Measurements from ENCODE around the gene HMX3. TPM values are rescaled to one million over a fixed set of nuclear protein-coding genes. Genes with fewer than 3 reads are reported as not detected.

HMX3 gene
- total and polyA plus RNA-seq, 9 donors: not detected

DNA sequence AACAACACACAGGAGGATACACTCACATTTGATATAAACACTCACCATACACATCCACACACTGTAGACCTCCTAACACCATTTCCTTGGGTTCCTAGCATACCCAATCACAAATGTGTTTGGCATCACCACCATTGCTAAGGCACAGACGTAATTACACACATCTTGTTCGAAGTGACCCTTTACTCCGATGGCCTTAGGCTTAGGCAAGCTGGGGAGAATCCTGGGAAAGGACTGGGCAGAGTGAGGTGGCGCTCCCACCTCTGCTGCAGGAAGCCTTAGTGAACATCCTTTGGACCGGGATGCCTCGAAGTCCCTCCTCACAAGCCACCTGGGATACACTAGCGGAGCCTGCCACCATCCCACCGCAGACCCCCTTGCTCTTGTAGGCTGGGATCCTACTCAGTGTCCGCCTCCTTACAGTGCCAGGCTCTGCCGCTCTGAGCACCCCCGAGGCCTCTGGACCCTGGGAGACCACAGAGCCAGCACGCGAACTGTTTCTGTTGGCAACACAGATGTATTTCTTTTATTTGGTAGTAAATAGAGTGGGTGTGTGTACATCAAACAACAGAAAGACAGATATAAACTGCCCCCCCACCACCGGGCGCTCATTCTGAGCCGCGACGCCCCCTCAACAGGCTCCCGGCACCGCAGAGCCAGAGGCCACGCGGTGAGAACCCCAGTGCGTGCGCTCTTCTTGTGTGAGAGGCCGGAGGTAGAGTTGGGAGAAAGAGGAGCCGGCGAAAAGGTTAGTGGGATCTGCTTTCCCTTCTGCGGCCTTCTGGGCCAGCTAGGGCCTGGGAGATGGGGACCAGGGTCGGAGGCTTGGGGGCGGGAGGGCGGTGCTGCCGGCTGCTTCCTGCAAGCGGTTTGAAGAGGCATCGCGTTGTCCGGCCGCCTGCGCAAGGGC, 6.3 kb downstream of the HMX3 start:
- 5% methylated on average over 17 of the region's 38 CpGs for WGBS (ENCODE audit: insufficient coverage)

DNA sequence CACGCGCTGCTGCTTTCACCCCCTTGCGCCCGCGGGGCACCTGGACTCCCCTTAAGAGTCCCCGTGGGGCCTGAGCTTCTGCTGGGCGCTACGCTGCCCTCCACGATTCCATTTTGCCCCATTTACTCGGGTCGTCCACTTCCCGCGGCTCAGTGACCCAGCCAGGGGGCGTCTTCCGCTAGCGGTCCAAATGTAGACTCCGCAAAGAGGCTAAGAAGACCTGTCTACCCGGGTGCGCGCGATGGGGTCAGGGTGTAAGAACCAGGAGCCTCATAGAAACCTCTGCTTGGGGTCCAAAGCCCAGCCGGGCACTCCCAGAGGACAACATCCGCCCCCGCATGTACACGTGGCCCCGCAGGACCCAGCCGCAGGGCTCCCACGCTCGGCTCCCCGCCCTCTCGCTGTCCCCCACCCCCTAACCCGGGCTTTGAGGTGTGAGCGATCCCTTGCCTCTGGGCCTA, 7.0 kb downstream of the HMX3 start:
- Histone ChIP-seq H3K27ac (ENCODE audit: low read length) (no peak overlapping the region), H3K4me1 (ENCODE audit: control insufficient read depth, insufficient read depth, low read length) (peaks cover 15% of the 10 kb centered on the region), H3K27me3 (ENCODE audit: control insufficient read depth, insufficient read depth, low read length) (peaks cover 98% of the 10 kb centered on the region), H3K4me3 (ENCODE audit: low read length) (no peak overlapping the region), H3K9me3 (replicated peaks; ENCODE audit: control insufficient read depth, low read depth, low read length) (no peaks in the 10 kb centered on the region), H3K36me3 (ENCODE audit: control insufficient read depth, insufficient read depth, low read length) (no peaks in the 10 kb centered on the region)
- DNase-seq: no peak
- WGBS (ENCODE audit: insufficient coverage): under 1% methylated on average over 23 of the region's 33 CpGs

More for the DNA sequence above, 6.3 kb downstream of the HMX3 start:
- H3K27me3 ChIP-seq (ENCODE audit: control insufficient read depth, insufficient read depth, low read length): peaks cover 98% of the 10 kb centered on the region
- no peaks in the 10 kb centered on the region for H3K9me3 ChIP-seq (replicated peaks; ENCODE audit: control insufficient read depth, low read depth, low read length)
- no peak overlapping the region for H3K27ac ChIP-seq (ENCODE audit: low read length)
- DNase-seq: no peak
- H3K4me3 ChIP-seq (ENCODE audit: low read length): no peak overlapping the region
- H3K36me3 ChIP-seq (ENCODE audit: control insufficient read depth, insufficient read depth, low read length): no peaks in the 10 kb centered on the region
- peaks cover 16% of the 10 kb centered on the region for H3K4me1 ChIP-seq (ENCODE audit: control insufficient read depth, insufficient read depth, low read length)

DNA sequence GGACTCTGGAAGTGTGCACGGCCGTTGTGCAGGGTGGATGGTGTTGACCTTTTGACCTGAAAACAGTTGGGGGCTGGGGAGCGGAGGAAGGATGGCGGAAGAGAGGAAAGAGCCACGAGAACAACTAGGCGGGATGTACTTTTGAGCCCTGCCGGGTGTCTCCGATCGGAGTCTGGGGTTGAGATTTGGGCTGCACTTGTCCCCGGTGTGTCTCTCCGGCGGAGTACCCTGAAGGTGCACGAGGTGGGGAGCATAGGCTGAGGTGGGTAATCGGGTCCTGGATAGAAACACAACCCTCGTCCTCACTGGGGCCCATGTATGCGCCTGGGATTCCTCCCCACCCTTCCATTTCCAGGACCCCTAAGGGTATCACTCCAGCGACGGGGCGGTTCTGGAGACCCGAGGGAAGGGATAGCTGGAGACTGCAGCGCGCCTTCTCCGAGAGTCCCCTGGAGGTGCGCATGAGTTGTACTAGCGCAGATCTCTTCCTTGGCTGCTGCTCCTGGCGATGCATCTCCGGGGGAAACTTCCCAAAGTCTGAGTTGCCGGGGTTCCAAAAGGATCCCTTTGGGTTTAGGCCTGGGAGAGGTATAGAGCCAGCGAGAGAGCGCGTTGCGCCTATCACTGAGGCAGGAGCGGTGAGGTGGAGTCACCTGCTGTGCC, 7.5 kb downstream of the HMX3 start:
- peaks cover 18% of the 10 kb centered on the region for H3K4me1 ChIP-seq (ENCODE audit: control insufficient read depth, insufficient read depth, low read length)
- 1% methylated on average over 24 of the region's 33 CpGs for WGBS (ENCODE audit: insufficient coverage)
- no peak for DNase-seq

DNA sequence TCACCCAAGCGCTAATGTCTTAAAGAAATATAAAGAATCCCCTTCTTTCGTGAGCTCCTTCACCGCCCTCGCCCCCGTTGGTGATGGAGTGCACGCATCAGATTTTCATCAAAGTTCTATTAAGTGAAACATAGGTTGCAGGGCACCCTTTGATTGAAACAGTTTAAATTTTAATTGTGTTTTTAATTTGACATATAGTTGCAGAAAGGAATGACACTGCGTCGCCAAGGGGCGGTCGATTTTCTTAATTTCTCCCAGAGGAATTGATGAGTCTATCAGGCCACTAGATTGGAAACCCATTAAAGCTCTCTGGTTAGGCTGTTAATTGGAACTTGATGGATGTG, 8.0 kb downstream of the HMX3 start:
- peaks cover 20% of the 10 kb centered on the region for H3K4me1 ChIP-seq (ENCODE audit: control insufficient read depth, insufficient read depth, low read length)
- WGBS (ENCODE audit: insufficient coverage): 0% methylated on average over 5 of the region's 10 CpGs
- DNase-seq: no peak
- H3K27ac ChIP-seq (ENCODE audit: low read length): no peak overlapping the region
- H3K4me3 ChIP-seq (ENCODE audit: low read length): no peak overlapping the region
- no peaks in the 10 kb centered on the region for H3K36me3 ChIP-seq (ENCODE audit: control insufficient read depth, insufficient read depth, low read length)
- H3K9me3 ChIP-seq (replicated peaks; ENCODE audit: control insufficient read depth, low read depth, low read length): no peaks in the 10 kb centered on the region
- H3K27me3 ChIP-seq (ENCODE audit: control insufficient read depth, insufficient read depth, low read length): peaks cover 98% of the 10 kb centered on the region

More for the DNA sequence above, 7.5 kb downstream of the HMX3 start:
- no peaks in the 10 kb centered on the region for H3K36me3 ChIP-seq (ENCODE audit: control insufficient read depth, insufficient read depth, low read length)
- H3K4me3 ChIP-seq (ENCODE audit: low read length): no peak overlapping the region
- peaks cover 98% of the 10 kb centered on the region for H3K27me3 ChIP-seq (ENCODE audit: control insufficient read depth, insufficient read depth, low read length)
- H3K27ac ChIP-seq (ENCODE audit: low read length): no peak overlapping the region
- H3K9me3 ChIP-seq (replicated peaks; ENCODE audit: control insufficient read depth, low read depth, low read length): no peaks in the 10 kb centered on the region

DNA sequence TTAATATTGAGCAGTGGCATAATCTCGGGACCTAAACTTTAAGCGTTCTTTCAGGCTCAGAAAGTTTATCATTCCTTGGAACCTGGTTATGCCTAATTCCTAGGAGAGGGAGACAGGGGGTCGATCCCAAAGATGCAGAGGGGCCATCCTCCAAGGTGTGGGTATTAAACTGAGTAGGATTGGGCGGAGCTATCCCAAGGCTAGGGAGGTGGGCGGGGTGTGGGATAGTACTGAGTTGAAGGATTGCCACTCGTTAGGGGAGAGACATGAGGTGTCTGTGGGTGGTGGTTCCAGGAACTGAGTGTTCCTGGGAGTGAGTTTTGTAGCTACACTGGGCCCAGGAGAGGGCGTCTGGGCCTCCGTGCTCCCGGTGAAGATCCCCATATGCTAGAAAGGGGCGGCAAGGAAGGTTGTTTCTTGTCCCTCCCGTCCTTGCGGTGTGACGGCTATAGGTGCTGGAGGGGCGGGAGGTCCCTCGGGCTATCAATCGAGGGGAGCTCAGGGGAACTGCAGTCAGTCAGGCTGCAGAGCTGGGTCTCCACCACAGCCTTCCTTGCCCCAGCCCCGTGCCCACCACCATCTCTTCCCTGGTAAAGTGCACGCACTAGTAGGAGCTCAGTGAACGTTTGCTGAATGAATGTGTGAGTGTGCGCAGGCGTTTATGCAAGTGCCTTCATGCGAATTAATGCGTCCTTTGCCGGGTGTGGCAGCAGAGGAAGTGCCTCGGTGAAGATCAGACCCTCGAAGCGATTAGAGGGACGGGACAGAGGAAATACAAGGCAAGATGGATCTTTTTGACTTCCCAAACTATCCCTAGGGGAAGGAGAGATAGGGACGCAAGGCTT, 9.1 kb downstream of the HMX3 start:
- DNase-seq: no peak
- Histone ChIP-seq H3K9me3 (replicated peaks; ENCODE audit: control insufficient read depth, low read depth, low read length) (no peaks in the 10 kb centered on the region), H3K4me3 (ENCODE audit: low read length) (no peak overlapping the region), H3K27ac (ENCODE audit: low read length) (no peak overlapping the region), H3K36me3 (ENCODE audit: control insufficient read depth, insufficient read depth, low read length) (no peaks in the 10 kb centered on the region), H3K4me1 (ENCODE audit: control insufficient read depth, insufficient read depth, low read length) (peaks cover 20% of the 10 kb centered on the region), H3K27me3 (ENCODE audit: control insufficient read depth, insufficient read depth, low read length) (peaks cover 98% of the 10 kb centered on the region)
- 1% methylated on average over 19 of the region's 29 CpGs for WGBS (ENCODE audit: insufficient coverage)

DNA sequence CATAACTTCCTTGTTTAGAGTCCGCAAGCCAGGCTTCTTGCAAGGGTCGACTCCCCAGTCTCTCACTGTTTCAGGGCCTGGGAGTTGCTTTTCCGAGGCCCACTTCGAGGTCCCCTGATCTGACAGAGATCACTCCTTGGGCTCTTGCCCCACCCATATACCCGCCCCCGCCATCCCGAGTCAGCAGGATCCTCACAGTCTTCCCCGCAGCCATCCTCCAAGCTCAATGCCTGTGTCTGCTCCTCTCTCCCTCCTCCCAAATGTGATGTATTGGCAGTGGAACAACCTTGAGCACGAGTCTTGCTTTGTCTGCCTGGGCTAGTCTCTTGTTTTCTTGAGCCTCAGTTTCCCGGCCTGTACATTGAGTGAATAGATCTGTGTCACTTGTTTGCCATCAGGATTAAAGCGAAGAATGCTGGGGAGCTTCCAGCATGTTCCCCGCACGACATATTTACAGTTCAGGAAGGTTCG, 9.8 kb downstream of the HMX3 start:
- no peaks in the 10 kb centered on the region for H3K9me3 ChIP-seq (replicated peaks; ENCODE audit: control insufficient read depth, low read depth, low read length)
- WGBS (ENCODE audit: insufficient coverage): 1% methylated on average over 11 of the region's 14 CpGs
- H3K36me3 ChIP-seq (ENCODE audit: control insufficient read depth, insufficient read depth, low read length): no peaks in the 10 kb centered on the region
- H3K4me1 ChIP-seq (ENCODE audit: control insufficient read depth, insufficient read depth, low read length): peaks cover 24% of the 10 kb centered on the region
- no peak for DNase-seq
- H3K4me3 ChIP-seq (ENCODE audit: low read length): no peak overlapping the region
- no peak overlapping the region for H3K27ac ChIP-seq (ENCODE audit: low read length)
- peaks cover 99% of the 10 kb centered on the region for H3K27me3 ChIP-seq (ENCODE audit: control insufficient read depth, insufficient read depth, low read length)

DNA sequence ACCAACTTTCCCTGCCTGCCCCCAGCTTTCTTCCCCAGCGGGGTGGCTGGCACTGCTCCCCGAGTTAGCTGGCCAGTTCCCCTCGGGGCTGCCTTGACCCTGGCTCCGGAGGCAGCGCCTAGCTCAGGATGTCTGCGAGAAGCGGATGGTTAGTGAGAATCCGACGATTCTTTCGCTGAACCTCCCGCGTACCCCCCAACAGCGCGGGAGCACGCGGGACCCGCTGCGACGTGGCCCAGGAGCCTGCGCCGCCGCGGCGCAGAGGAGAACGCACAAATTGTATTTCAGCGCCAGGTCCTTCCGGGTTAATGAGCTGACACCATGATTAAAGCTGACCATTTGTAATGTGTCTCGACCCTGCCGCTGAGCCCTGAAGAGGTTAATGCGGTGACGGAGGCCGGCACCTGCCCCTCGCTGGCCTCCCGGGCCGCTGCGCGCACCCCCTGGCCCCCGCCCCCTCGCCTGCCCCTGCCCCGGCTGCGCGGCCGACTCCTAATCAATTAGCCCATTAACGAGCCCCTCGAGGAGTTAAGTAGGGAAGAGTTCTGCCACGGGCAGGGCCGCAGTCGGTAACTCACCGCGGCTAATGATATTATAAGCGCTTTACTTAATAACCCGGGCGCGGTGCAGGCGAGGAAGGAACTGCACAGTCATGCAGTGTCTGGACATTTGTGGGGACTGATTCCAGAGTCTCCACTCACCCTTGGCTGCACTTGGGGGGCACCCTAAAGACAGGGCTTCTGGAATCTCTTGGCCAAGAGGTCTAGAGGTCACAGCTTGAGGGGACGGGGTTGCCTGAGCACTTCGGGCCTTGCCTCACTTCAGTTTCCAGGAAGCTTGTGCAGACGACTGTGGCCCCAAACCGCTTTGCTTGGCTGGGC, 10.5 kb downstream of the HMX3 start:
- under 1% methylated on average over 43 of the region's 59 CpGs for WGBS (ENCODE audit: insufficient coverage)
- no peak overlapping the region for H3K4me3 ChIP-seq (ENCODE audit: low read length)
- peaks cover 100% of the 10 kb centered on the region for H3K27me3 ChIP-seq (ENCODE audit: control insufficient read depth, insufficient read depth, low read length)
- no peaks in the 10 kb centered on the region for H3K36me3 ChIP-seq (ENCODE audit: control insufficient read depth, insufficient read depth, low read length)
- H3K4me1 ChIP-seq (ENCODE audit: control insufficient read depth, insufficient read depth, low read length): peaks cover 31% of the 10 kb centered on the region
- DNase-seq: no peak
- H3K9me3 ChIP-seq (replicated peaks; ENCODE audit: control insufficient read depth, low read depth, low read length): no peaks in the 10 kb centered on the region
- H3K27ac ChIP-seq (ENCODE audit: low read length): no peak overlapping the region

DNA sequence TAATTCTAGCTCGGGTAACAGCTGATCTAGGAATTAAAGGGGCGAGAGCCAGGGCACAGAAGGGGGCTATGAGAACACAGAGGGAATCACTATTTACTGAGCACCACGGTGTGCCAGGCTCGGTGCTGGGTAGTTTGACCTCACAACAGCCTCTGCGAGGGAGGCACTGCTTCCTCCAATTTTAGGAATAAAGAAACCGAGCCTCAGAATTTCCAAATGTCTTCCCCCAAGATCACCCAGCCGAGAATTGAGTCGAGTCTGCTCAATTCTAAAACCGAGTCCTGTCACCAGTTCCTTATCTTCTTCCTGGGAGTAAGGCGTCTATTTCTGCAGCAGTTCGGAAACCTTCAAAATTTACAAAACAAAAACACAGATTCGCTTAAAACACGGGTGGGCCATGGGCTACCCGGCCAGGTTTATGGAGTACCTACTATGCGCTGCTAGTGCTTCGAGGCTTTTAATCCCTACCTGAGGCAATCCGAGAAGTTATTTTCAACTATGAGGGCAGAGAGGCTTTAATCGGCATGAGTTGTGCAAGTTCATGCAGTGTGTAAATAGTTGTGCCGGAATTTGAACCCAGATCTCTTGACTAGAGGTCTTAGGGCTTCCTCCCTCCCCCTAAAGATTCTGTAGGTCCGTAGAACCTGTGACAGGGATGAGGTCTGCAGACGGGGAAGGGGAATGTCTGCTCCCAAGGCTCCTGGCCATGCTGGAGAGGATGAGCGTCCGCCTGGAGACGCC, 11.3 kb downstream of the HMX3 start:
- no peak overlapping the region for H3K27ac ChIP-seq (ENCODE audit: low read length)
- no peak overlapping the region for H3K4me3 ChIP-seq (ENCODE audit: low read length)
- no peaks in the 10 kb centered on the region for H3K9me3 ChIP-seq (replicated peaks; ENCODE audit: control insufficient read depth, low read depth, low read length)
- H3K36me3 ChIP-seq (ENCODE audit: control insufficient read depth, insufficient read depth, low read length): no peaks in the 10 kb centered on the region
- peaks cover 96% of the 10 kb centered on the region for H3K27me3 ChIP-seq (ENCODE audit: control insufficient read depth, insufficient read depth, low read length)
- H3K4me1 ChIP-seq (ENCODE audit: control insufficient read depth, insufficient read depth, low read length): peaks cover 34% of the 10 kb centered on the region
- 9% methylated on average over 16 of the region's 24 CpGs for WGBS (ENCODE audit: insufficient coverage)
- DNase-seq: no peak
